Trophoblast cell (in vitro differentiated cells and primary cell): ENCODE results near the gene THADA.

ENCODE experiments used
- DNase-seq, 2 donors: peaks; one replicate each; pipeline ENCODE4 v3.0.0-alpha.2; 2016
- H2AFZ ChIP-seq: 2 replicates; pipeline ENCODE4 v1.6.1; 2013; ENCODE audit warnings: low read length, moderate library complexity, mild to moderate bottlenecking; ENCODE audit not compliant: insufficient read depth, poor library complexity
- H2AK5ac ChIP-seq: 2 replicates; pipeline ENCODE4 v1.6.1; 2013; ENCODE audit warnings: mild to moderate bottlenecking, low read length
- H2BK120ac ChIP-seq: 2 replicates; pipeline ENCODE4 v1.6.1; 2013; ENCODE audit warnings: low read length, mild to moderate bottlenecking, moderate library complexity; ENCODE audit not compliant: insufficient read depth, poor library complexity
- H2BK12ac ChIP-seq: 2 replicates; pipeline ENCODE4 v1.6.1; 2013; ENCODE audit warnings: mild to moderate bottlenecking, low read length, moderate library complexity
- H2BK5ac ChIP-seq: 2 replicates; pipeline ENCODE4 v1.6.1; 2013; ENCODE audit warnings: low read length, low read depth, moderate library complexity, mild to moderate bottlenecking; ENCODE audit not compliant: poor library complexity
- H3K14ac ChIP-seq: 2 replicates; pipeline ENCODE4 v1.6.1; 2013; ENCODE audit warnings: mild to moderate bottlenecking, low read length
- H3K18ac ChIP-seq: 2 replicates; pipeline ENCODE4 v1.6.1; 2013; ENCODE audit warnings: mild to moderate bottlenecking, low read length
- H3K23ac ChIP-seq: 2 replicates; pipeline ENCODE4 v1.6.1; 2013; ENCODE audit warnings: low read length
- H3K27ac ChIP-seq: 2 replicates; pipeline ENCODE4 v1.5.1; 2013; ENCODE audit warnings: low read depth, mild to moderate bottlenecking, inconsistent platforms, low read length, moderate library complexity
- H3K27me3 ChIP-seq: 2 replicates; pipeline ENCODE4 v1.6.1; 2013; ENCODE audit warnings: inconsistent platforms, mild to moderate bottlenecking, low read length, moderate library complexity; ENCODE audit not compliant: insufficient read depth
- H3K36me3 ChIP-seq, 2 experiments: 1 replicate in 1 of 2; 2 replicates in 1 of 2; pipeline ENCODE4 v1.6.1; 2013; ENCODE audit warnings: low read length in 2 of 2, mild to moderate bottlenecking in 2 of 2, moderate library complexity in 1 of 2; ENCODE audit not compliant: insufficient read depth in 2 of 2, control insufficient read depth in 1 of 2
- H3K4ac ChIP-seq: 2 replicates; pipeline ENCODE4 v1.6.1; 2013; ENCODE audit warnings: low read depth, mild to moderate bottlenecking, low read length, moderate library complexity
- H3K4me1 ChIP-seq, 2 experiments: 1 replicate in 1 of 2; 2 replicates in 1 of 2; pipeline ENCODE4 v1.6.1; 2013; ENCODE audit warnings: low read length in 2 of 2, mild to moderate bottlenecking in 2 of 2, moderate library complexity in 1 of 2; ENCODE audit not compliant: insufficient read depth in 2 of 2, control insufficient read depth in 1 of 2
- H3K4me2 ChIP-seq: 2 replicates; pipeline ENCODE4 v1.6.1; 2013; ENCODE audit warnings: inconsistent platforms, mild to moderate bottlenecking, low read length, moderate library complexity
- H3K4me3 ChIP-seq: 2 replicates; pipeline ENCODE4 v1.5.1; 2013; ENCODE audit warnings: mild to moderate bottlenecking, low read depth, low read length, inconsistent platforms
- H3K79me1 ChIP-seq: one replicate; pipeline ENCODE4 v1.6.1; 2013; ENCODE audit warnings: low read length
- H3K79me2 ChIP-seq: 2 replicates; pipeline ENCODE4 v1.6.1; 2013; ENCODE audit warnings: low read length, mild to moderate bottlenecking; ENCODE audit not compliant: control insufficient read depth, insufficient read depth, poor library complexity
- H3K9ac ChIP-seq: 2 replicates; pipeline ENCODE4 v1.6.1; 2013; ENCODE audit warnings: mild to moderate bottlenecking, low read length
- H3K9me3 ChIP-seq: 2 replicates; pipeline ENCODE4 v1.6.1; 2013; ENCODE audit warnings: low read depth, mild to moderate bottlenecking, control low read depth, inconsistent platforms, low read length; ENCODE audit not compliant: insufficient read depth
- H4K12ac ChIP-seq: 2 replicates; pipeline ENCODE4 v1.6.1; 2013; ENCODE audit warnings: low read depth, mild to moderate bottlenecking, low read length, moderate library complexity
- H4K8ac ChIP-seq: 2 replicates; pipeline ENCODE4 v1.6.1; 2013; ENCODE audit warnings: low read depth, mild to moderate bottlenecking, low read length, moderate library complexity
- H4K91ac ChIP-seq: one replicate; pipeline ENCODE4 v1.6.1; 2013; ENCODE audit warnings: low read depth, mild to moderate bottlenecking, low read length, moderate library complexity
- WGBS: extraction: QIAGEN DNeasy Blood & Tissue Kit; methylation state at CpG from one replicate; pipeline ENCODE4 v1.1.7; 2013; ENCODE audit warnings: missing lambda C conversion rate; ENCODE audit not compliant: insufficient read length, insufficient coverage; ENCODE audit errors: extremely low coverage; 5-methylcytosine and 5-hydroxymethylcytosine counted together

THADA gene

GRCh38 chr2:43473767-43474166 is 122.1 kb downstream of the THADA start:
- H2BK12ac ChIP-seq, result no peak overlapping the region
- H3K4me1 ChIP-seq, result peaks cover 3 to 6% of the 10 kb centered on the region in 2 experiments
- peaks cover 5% of the 10 kb centered on the region for H3K79me1 ChIP-seq
- no peak overlapping the region for H3K4me2 ChIP-seq
- H4K8ac ChIP-seq, result no peak overlapping the region
- H2AK5ac ChIP-seq, result no peak overlapping the region
- no peak overlapping the region for H2AFZ ChIP-seq
- peaks cover 0 to 2% of the 10 kb centered on the region in 2 experiments for H3K36me3 ChIP-seq
- H3K9ac ChIP-seq, result no peak overlapping the region
- DNase-seq, result peak; percentile 66 to 73
- H3K4ac ChIP-seq, result no peak overlapping the region
- H3K27ac ChIP-seq, result no peak overlapping the region
- H3K9me3 ChIP-seq, result no peaks in the 10 kb centered on the region
- H4K12ac ChIP-seq, result no peak overlapping the region
- no peak overlapping the region for H3K4me3 ChIP-seq
- H2BK5ac ChIP-seq, result no peak overlapping the region
- H3K18ac ChIP-seq, result no peak overlapping the region
- no peak overlapping the region for H4K91ac ChIP-seq
- no peaks in the 10 kb centered on the region for H3K79me2 ChIP-seq
- no peak overlapping the region for H2BK120ac ChIP-seq
- no peaks in the 10 kb centered on the region for H3K27me3 ChIP-seq
- WGBS, result no CpG with 5 or more reads among the region's 8 CpGs
- no peak overlapping the region for H3K23ac ChIP-seq
- H3K14ac ChIP-seq, result no peak overlapping the region

DNA sequence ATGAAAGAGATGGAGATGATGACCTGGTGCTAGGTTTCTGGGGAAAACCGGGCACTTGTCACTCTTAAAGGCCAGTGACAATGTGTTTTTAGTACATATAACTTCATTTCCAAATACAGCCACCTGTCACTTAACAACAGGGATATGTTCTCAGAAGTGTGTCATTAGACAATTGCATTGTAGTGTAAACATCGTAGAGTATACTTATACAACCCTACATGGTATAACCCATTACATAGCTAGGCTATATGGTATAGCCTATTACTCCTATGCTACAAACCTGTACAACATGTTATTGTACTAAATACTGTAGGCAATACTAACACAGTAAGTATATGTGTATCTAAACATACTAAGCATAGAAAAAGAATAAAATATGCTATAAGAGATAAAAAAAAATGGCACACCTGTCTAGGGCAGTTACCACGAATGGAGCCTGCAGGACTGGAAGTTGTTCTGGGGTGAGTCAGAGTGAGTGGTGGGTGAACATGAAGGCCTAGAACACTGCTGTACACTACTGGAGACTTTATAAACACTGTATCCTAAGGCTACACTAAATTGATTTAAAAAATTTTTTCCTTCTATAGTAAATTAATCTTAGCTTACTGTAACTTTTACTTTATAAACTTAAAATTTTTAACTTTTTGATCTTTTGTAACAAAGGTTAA is 123.2 kb downstream of the THADA start:
- Histone ChIP-seq H2AFZ (no peak overlapping the region), H3K18ac (no peak overlapping the region), H3K4me3 (no peak overlapping the region), H3K4me2 (no peak overlapping the region), H3K4ac (no peak overlapping the region), H4K12ac (no peak overlapping the region), H2BK12ac (no peak overlapping the region), H3K9me3 (no peaks in the 10 kb centered on the region), H3K79me2 (no peaks in the 10 kb centered on the region), H2BK5ac (no peak overlapping the region), H4K8ac (no peak overlapping the region), H4K91ac (no peak overlapping the region), H3K27ac (no peak overlapping the region), H3K23ac (no peak overlapping the region), H3K36me3 (peaks cover 0 to 2% of the 10 kb centered on the region in 2 experiments), H3K14ac (no peak overlapping the region), H2AK5ac (no peak overlapping the region), H3K79me1 (peaks cover 6% of the 10 kb centered on the region), H2BK120ac (no peak overlapping the region), H3K27me3 (no peaks in the 10 kb centered on the region), H3K9ac (no peak overlapping the region), H3K4me1 (peaks cover 3 to 10% of the 10 kb centered on the region in 2 experiments)
- DNase-seq, result no peak
- no CpG with 5 or more reads among the region's 3 CpGs for WGBS

- no CpG with 5 or more reads among the region's 3 CpGs for WGBS
- no peak overlapping the region for H2AK5ac ChIP-seq
- peak overlapping the region; percentile 82 for H3K18ac ChIP-seq
These were observed 126.1 kb downstream of the THADA start for GRCh38 chr2:43469713-43470112.

GRCh38 chr2:43469094-43469493 is 126.7 kb downstream of the THADA start:
- no peak overlapping the region for H2AFZ ChIP-seq
- H2AK5ac ChIP-seq, result no peak overlapping the region
- H4K12ac ChIP-seq, result no peak overlapping the region
- H3K23ac ChIP-seq, result no peak overlapping the region
- H3K4ac ChIP-seq, result no peak overlapping the region
- no peak overlapping the region for H3K4me3 ChIP-seq
- no peaks in the 10 kb centered on the region for H3K79me2 ChIP-seq
- no peak overlapping the region for H4K8ac ChIP-seq
- no peaks in the 10 kb centered on the region for H3K27me3 ChIP-seq
- no peak overlapping the region for H3K4me2 ChIP-seq
- H3K36me3 ChIP-seq, result no peaks in the 10 kb centered on the region
- H3K27ac ChIP-seq, result peak overlapping the region; percentile 64
- H4K91ac ChIP-seq, result no peak overlapping the region
- DNase-seq, result no peak
- H3K14ac ChIP-seq, result no peak overlapping the region
- peak overlapping the region; percentile 78 for H2BK12ac ChIP-seq
- no peak overlapping the region for H3K18ac ChIP-seq
- peaks cover 3 to 10% of the 10 kb centered on the region in 2 experiments for H3K4me1 ChIP-seq
- no peak overlapping the region for H3K9ac ChIP-seq
- H2BK5ac ChIP-seq, result no peak overlapping the region
- no CpG with 5 or more reads among the region's 3 CpGs for WGBS
- no peaks in the 10 kb centered on the region for H3K9me3 ChIP-seq
- H2BK120ac ChIP-seq, result no peak overlapping the region
- peaks cover 7% of the 10 kb centered on the region for H3K79me1 ChIP-seq

More at GRCh38 chr2:43469713-43470112, 126.1 kb downstream of the THADA start:
- H3K9ac ChIP-seq, result no peak overlapping the region
- peak overlapping the region; percentile 58 for H3K27ac ChIP-seq
- H3K27me3 ChIP-seq, result no peaks in the 10 kb centered on the region
- H4K12ac ChIP-seq, result no peak overlapping the region
- H3K4ac ChIP-seq, result no peak overlapping the region
- no peak overlapping the region for H3K23ac ChIP-seq
- H2BK120ac ChIP-seq, result peak overlapping the region; percentile 58
- H3K9me3 ChIP-seq, result no peaks in the 10 kb centered on the region
- H3K79me1 ChIP-seq, result peaks cover 7% of the 10 kb centered on the region
- no peak overlapping the region for H4K8ac ChIP-seq
- no peak overlapping the region for H3K4me3 ChIP-seq
- H3K79me2 ChIP-seq, result no peaks in the 10 kb centered on the region
- H4K91ac ChIP-seq, result peak overlapping the region; percentile 93
- peak overlapping the region; percentile 96 for H2BK12ac ChIP-seq
- peak overlapping the region; percentile 64 for H3K14ac ChIP-seq
- peaks cover 3 to 10% of the 10 kb centered on the region in 2 experiments for H3K4me1 ChIP-seq
- no peaks in the 10 kb centered on the region for H3K36me3 ChIP-seq
- no peak overlapping the region for H3K4me2 ChIP-seq
- peak in 1 of 2 donors; percentile 35 for DNase-seq
- H2BK5ac ChIP-seq, result peak overlapping the region; percentile 66
- H2AFZ ChIP-seq, result no peak overlapping the region
